VCaP (cell line): Measurements from ENCODE around the gene CAPN15.
"Not testable (repeated sequence)": the region's sequence is repeated elsewhere in the genome, so short reads cannot be mapped to it uniquely, and the experiment has no call there.

ENCODE experiments used
- H3K27ac ChIP-seq: fragments of 450-650 bp; 2 replicates; pipeline ENCODE4 v1.5.1; 2017
- CTCF ChIP-seq: fragments of 450-650 bp; conservative IDR thresholded peaks from 2 replicates; pipeline ENCODE4 v1.5.1; 2017; ENCODE audit warnings: mild to moderate bottlenecking, moderate library complexity

CAPN15 gene

GRCh38 chr16:592518-593306 lies 65.2 kb downstream of the CAPN15 start:
- H3K27ac ChIP-seq: peak overlapping the region; percentile 76

GRCh38 chr16:593406-593805 lies 65.9 kb downstream of the CAPN15 start:
- peak overlapping the region; percentile 76 for H3K27ac ChIP-seq
- TF ChIP-seq CTCF: no peak

More at GRCh38 chr16:592518-593306, 65.2 kb downstream of the CAPN15 start:
- TF ChIP-seq CTCF: no peak

- peak overlapping the region; percentile 76 for H3K27ac ChIP-seq
- no peak for TF ChIP-seq CTCF
These were observed 66.3 kb downstream of the CAPN15 start for GRCh38 chr16:593807-594206.

- no peak overlapping the region for H3K27ac ChIP-seq
- no peak for TF ChIP-seq CTCF
These were observed 67.6 kb downstream of the CAPN15 start for GRCh38 chr16:595094-595528.

- no peak for TF ChIP-seq CTCF
- no peak overlapping the region for H3K27ac ChIP-seq
These were observed 68.6 kb downstream of the CAPN15 start for GRCh38 chr16:595942-596735.

GRCh38 chr16:596736-597060 lies 69.2 kb downstream of the CAPN15 start:
- no peak overlapping the region for H3K27ac ChIP-seq
- no peak for TF ChIP-seq CTCF

GRCh38 chr16:597655-598054 lies 70.1 kb downstream of the CAPN15 start:
- H3K27ac ChIP-seq: not testable (repeated sequence)
